Stimulated activated CD8-positive, alpha-beta memory T cell treated with anti-CD3 and anti-CD28 coated beads, Interleukin-7, amount 100 ng/mL, for 1 hour (primary cell): ENCODE results near the gene MVK.

Experiments
- DNase-seq, 2 donors: peaks; one replicate each; pipeline ENCODE4 v3.0.0-alpha.2; 2020; ENCODE audit warnings: low read depth in 2 of 2

The MVK gene

GRCh38 chr12:109563291-109564284 lies 10.0 kb upstream of the MVK start:
- no peak for DNase-seq

- DNase-seq = no peak
Measured at GRCh38 chr12:109566424-109566823, 7.2 kb upstream of the MVK start.

- no peak for DNase-seq
Measured at GRCh38 chr12:109567296-109567695, 6.3 kb upstream of the MVK start.

- no peak for DNase-seq
Measured at GRCh38 chr12:109567967-109568366, 5.6 kb upstream of the MVK start.

GRCh38 chr12:109568486-109568885 lies 5.1 kb upstream of the MVK start:
- no peak for DNase-seq

- no peak for DNase-seq
Measured at GRCh38 chr12:109571773-109572505, 1.7 kb upstream of the MVK start.

- no peak for DNase-seq
Measured at GRCh38 chr12:109572506-109572845, 1.1 kb upstream of the MVK start.

DNA sequence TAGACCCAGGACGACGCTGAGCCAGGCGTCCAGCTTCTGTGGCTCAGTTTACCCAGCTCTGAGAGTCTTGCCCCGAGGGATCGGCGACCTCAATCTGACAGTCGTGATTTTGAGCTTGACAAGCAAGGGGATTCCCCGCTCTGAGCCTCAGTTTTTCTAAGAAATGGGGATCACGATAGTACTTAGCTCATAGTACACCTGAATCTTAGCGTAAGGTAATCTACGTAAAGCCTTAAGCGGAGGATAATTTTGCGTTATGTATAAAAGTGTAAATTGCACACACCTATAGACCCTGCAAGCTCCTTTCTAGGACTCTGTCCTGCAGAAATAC lies 285 bp downstream of the MVK start:
- no peak for DNase-seq

GRCh38 chr12:109575683-109576082 lies 2.1 kb downstream of the MVK start:
- no peak for DNase-seq

DNA sequence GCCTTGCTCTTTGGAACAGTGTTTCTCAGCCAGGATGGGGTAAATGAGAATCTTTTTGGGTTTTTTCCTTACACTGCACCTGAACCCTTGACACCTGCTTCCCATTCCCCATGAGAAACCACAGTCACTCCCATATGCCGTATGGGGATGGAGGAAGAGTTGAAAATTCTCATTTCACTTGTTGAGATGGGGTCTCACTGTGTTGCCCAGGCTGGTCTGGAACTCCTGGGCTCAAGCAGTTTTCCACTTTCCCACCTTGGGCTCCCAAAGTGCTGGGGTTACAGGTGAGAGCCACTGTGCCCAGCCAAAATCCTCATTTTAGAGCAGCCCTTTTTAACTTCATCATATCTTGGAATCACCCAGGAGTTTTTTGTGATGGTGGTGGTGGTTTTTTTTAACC lies 3.7 kb downstream of the MVK start:
- no peak for DNase-seq

GRCh38 chr12:109578330-109578927 lies 4.8 kb downstream of the MVK start:
- DNase-seq = no peak

- DNase-seq = no peak
Measured at GRCh38 chr12:109579639-109580038, 6.0 kb downstream of the MVK start.

DNA sequence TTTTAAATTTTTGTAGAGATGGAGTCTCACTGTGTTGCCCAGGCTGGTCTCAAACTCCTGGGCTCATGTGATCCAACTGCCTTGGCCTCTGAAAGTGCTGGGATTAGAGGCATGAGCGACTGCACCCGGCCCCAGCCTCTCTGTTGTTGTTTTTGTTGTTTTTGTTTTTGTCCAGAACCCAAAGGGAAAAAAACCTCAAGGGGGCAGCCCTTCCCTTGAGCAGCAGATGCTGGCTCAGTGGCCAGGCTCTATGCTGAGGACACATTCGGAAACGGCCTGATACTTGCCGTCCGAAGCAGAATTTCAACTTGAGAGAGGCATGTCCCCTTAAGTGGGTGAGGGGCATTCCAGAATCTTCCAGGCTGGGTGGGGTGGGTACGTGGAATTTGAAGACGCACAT lies 6.7 kb downstream of the MVK start:
- DNase-seq = no peak

DNA sequence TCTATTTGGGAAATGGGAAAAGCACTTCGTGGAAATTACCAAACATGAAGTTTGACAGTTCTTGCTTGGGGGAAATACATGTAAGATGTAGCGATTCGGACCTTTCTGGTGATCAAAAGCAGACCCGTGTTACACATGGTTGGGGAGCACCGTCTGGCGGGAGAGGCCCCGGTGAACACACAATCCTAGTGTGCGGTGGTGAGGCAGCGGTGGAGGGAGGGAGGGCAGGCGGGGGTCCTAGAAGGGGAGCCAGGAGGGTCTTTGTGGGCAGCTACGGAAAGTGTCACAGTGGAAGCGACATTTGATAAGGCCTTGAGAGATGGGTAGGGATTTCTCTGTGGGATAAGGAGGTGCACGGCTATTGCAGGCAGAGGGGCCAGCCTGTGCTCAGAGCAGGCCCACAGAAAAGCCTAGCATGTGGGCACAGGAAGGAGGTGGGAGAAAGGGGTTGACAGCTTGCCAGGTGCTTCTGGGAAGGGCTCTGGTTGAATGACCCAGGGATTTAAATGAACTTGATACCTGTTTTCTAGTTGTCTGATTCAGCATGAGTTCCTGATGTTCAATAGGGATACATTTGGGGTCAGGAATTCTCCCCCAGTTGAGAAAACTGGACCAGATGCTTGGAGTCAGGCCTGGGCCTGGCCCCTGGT lies 7.2 kb downstream of the MVK start:
- DNase-seq = no peak

GRCh38 chr12:109581334-109581691 lies 7.7 kb downstream of the MVK start:
- no peak for DNase-seq

GRCh38 chr12:109581856-109582255 lies 8.3 kb downstream of the MVK start:
- DNase-seq = no peak

DNA sequence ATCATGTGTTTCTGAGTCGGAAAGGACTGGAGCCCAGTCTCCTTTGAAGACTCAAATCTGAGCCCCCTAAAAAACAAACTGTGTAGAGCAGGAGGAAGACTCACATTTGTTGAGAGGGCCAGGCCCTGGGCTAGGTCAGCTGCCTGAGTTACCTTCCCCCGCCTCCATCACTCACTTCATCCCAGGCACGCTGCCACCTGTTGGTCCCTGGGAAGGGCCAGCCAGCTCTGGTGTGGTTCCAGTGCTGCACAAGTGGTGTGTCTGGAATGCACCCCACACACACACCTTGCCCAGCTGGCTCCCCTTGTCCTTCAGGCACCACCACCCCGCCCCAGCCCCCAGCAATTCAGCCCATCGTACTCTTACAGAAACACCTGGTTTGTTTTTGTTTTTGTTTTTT lies 9.0 kb downstream of the MVK start:
- no peak for DNase-seq

DNA sequence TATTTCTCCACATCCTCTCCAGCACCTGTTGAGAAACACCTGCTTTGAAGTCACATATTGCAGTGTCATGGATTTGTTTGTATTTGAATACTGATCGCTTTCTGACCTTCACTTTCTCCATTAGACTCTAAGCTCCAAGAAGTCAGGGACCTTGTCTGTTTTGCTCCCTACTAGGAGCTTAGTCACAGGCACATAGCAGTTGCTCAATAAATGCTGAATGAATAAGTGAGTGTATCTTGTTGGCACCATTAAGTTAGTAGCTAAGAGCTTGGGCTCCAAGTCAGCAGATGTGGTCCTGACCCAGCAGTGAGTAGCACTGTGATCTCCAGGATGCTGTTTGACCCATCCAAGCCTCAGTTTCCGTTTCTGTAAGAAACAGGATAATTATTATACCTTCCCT lies 10.1 kb downstream of the MVK start:
- DNase-seq = no peak

DNA sequence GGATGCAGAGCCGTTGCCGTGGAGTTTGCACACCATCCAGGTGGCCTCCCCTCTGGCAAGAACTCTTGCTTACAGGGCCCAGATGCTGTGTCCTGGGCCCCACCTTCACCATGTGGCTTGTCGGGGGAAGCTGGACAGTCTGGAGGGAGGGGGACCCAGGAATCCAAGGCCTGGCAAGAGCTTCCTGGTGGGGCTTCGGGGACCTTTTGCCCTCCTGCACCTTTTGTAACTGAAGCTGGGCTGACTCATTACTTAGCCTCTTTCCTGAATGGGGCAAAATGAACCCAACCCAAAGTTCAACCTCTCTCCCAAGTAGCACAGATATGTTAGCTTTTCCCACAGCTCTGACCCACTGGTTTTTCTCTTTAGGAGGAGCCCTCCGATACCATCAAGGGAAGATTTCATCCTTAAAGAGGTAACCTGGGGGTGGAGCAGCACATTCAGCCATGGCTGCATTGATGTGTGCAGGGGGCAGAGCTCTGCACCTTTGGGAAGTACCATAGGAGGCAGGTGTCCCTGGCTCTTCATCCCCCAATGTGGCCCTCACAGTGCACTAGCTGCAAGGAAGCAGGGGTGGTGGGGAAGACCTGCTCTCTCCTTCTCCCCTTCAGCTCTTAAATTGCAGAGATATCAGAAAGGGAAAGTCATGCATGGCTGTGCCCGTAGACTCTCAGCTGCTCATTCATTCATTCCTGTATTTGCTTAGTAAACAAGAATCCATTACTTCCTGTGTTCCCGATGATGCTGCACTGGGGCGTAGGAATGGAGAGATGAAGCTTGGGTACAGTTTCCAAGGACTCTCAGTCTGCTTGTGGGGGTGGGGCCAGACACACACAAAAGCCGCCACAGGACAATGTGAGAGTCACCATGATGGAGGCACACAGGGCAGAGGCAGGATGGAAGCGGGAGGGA lies 13.0 kb downstream of the MVK start:
- DNase-seq = no peak

GRCh38 chr12:109587921-109588320 lies 14.3 kb downstream of the MVK start:
- DNase-seq = no peak

- no peak for DNase-seq
Measured at GRCh38 chr12:109588461-109589239, 15.1 kb downstream of the MVK start.
